HEK293T (cell line): ENCODE data around the gene MVB12B.

ENCODE experiments used
- FOXA1 ChIP-seq: fragments of 450-650 bp; IDR thresholded peaks from 2 replicates; pipeline ENCODE4 v1.6.1; 2016; ENCODE audit warnings: mild to moderate bottlenecking
- FOXM1 ChIP-seq: fragments of 450-650 bp; IDR thresholded peaks from 2 replicates; pipeline ENCODE4 v1.6.1; 2017; ENCODE audit warnings: mild to moderate bottlenecking, borderline replicate concordance
- HDGF ChIP-seq: fragments of 450-650 bp; IDR thresholded peaks from 2 replicates; pipeline ENCODE4 v1.6.1; 2017; ENCODE audit warnings: antibody characterized with exemption, borderline replicate concordance
- NFRKB ChIP-seq: fragments of 450-650 bp; IDR thresholded peaks from 2 replicates; pipeline ENCODE4 v1.6.1; 2016; ENCODE audit warnings: mild to moderate bottlenecking, moderate library complexity
- SP1 ChIP-seq: fragments of 450-650 bp; IDR thresholded peaks from 2 replicates; pipeline ENCODE4 v1.6.1; 2017

DNA sequence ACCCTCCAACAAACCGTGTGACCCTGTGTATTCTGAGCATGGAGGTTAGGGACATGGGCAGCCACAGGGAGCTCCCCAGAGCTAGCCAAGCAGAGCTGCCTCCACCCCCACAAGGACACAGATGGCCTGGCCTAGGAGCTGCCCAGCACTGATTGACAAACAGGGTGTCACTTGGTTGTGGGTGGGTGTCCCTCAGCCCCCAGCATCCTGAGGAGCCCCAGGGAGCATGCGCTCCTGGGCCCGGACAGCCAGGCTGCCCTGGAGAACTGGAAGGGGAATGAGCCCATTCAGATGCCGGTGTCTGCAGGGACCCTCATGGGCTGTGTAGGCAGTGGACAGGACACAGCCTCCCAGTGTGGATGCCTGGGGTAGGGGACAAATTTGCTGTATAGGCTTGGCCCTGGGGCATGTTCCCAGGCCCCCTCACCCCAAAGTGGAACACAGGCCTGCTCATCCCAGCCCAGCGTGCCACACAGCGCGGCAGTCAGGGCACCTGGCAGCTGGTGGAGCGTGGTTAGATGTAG, 162.3 kb downstream of the MVB12B start:
- TF ChIP-seq SP1 (no peak), HDGF (no peak), NFRKB (no peak), FOXA1 (no peak), FOXM1 (no peak)
